Neuron (in vitro differentiated cells): ENCODE measurements around the gene G6PD.
A peak's percentile ranks its signal among the peaks of the same experiment; 100 is the strongest.

Experiments
- H2AFZ ChIP-seq: one replicate; pipeline ENCODE4 v1.6.1; 2013; ENCODE audit warnings: low read depth, mild to moderate bottlenecking, inconsistent platforms, low read length, moderate library complexity
- H3K27me3 ChIP-seq: one replicate; pipeline ENCODE4 v1.6.1; 2013; ENCODE audit warnings: low read length; ENCODE audit not compliant: insufficient read depth
- H3K36me3 ChIP-seq: one replicate; pipeline ENCODE4 v1.6.1; 2013; ENCODE audit warnings: low read length; ENCODE audit not compliant: insufficient read depth
- H3K4me1 ChIP-seq: one replicate; pipeline ENCODE4 v1.6.1; 2013; ENCODE audit warnings: low read length; ENCODE audit not compliant: insufficient read depth
- H3K4me3 ChIP-seq: 2 replicates; pipeline ENCODE4 v1.5.1; 2013; ENCODE audit warnings: mild to moderate bottlenecking, low read length, moderate library complexity
- H3K9me3 ChIP-seq: one replicate; pipeline ENCODE4 v1.6.1; 2013; ENCODE audit warnings: low read length

The G6PD gene

GRCh38 chrX:154515966-154516655 is 30.5 kb downstream of the G6PD start, which contains the start of gene FAM3A:
FAM3A (minus strand) TSS chrX:154516232; CDS start chrX:154515772, 460 bp downstream.
- H2AFZ ChIP-seq, result peak within 1 kb of the TSS; percentile 37

DNA sequence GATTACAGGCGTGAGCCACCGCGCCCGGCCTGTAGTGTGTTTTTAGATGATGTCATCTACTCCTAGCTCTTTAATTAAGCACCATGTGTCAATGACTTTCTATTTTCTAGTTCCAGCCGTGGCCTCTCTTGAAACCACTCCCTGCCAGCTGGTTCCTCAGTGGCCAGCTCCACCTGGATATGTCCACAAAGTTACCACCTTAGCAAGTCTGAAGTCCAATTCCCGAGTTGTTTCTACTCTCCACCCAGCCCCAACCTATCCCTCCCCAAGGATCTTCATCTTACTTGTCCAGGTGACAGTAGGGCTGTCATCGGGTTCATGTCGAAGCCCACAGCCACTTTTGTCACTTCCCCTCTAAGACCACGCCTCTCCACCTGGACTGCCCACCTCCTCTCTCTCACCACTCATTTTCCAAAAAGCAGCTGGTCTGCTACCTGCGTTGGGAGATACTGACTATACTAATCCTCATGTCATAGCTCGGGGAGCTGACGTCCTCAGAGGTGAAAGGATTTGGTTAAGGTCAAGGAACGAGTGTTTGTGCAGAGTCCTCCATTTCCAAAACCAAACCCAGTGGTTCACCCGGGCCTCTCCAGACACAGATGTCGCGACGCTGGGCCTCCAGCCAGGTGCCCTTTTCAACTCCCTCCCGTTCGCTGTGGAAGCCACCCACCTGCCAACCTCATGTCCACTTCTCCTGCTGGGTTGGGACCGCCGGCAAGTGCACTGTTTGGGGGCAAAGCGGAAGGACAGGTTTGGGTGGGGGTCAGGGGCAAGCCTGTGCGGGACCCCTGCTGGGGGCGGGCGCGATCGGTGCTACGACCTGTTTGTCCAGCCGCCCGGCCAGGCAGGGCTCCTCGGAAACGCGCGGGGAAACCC is 31.3 kb downstream of the G6PD start:
- no peaks in the 10 kb centered on the region for H3K27me3 ChIP-seq
- H2AFZ ChIP-seq, result no peak overlapping the region
- H3K4me1 ChIP-seq, result peaks cover 15% of the 10 kb centered on the region
- H3K9me3 ChIP-seq, result no peaks in the 10 kb centered on the region
- H3K4me3 ChIP-seq, result peak overlapping the region; percentile 55
- H3K36me3 ChIP-seq, result no peaks in the 10 kb centered on the region

More at GRCh38 chrX:154515966-154516655, 30.5 kb downstream of the G6PD start, which contains the start of gene FAM3A:
- Histone ChIP-seq H3K36me3 (no peaks in the 10 kb centered on the region), H3K27me3 (no peaks in the 10 kb centered on the region), H3K9me3 (no peaks in the 10 kb centered on the region), H3K4me1 (peaks cover 15% of the 10 kb centered on the region), H3K4me3 (peak within 1 kb of the TSS; percentile 55)

- H2AFZ ChIP-seq, result no peak overlapping the region
Observed at GRCh38 chrX:154513716-154514115, 32.9 kb downstream of the G6PD start.

DNA sequence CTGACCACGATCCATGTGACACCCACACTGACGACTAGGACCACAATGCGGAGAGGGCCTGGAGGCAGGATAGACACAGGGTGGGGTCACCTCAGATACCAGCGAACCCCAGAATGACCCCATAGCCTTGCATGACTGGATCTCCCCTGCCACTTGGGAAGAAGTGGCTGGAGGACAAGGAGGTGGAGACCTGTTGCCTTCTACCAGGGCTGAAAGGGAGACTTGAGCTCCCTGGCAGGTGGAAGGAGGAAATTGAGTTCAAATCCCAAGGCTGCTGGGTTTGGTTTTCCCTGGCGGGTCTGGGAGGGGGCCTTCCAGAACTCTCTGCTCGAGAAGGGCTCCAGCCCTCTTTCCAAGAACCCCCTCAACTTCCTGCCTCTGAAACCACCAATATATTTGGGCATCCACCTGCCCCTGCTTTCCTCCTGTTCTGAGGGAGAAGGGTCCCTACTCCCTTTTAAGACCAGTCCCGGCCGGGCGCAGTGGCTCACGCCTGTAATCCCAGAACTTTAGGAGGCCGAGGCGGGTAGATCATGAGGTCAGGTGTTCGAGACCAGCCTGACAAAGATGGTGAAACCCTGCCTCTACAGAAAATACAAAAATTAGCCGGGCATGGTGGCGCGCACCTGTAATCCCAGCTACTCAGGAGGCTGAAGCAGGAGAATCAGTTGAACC is 33.6 kb downstream of the G6PD start:
- peaks cover 7% of the 10 kb centered on the region for H3K9me3 ChIP-seq
- no peaks in the 10 kb centered on the region for H3K36me3 ChIP-seq
- peaks cover 14% of the 10 kb centered on the region for H3K4me1 ChIP-seq
- H3K4me3 ChIP-seq, result no peak overlapping the region
- no peak overlapping the region for H2AFZ ChIP-seq
- H3K27me3 ChIP-seq, result no peaks in the 10 kb centered on the region

More at GRCh38 chrX:154513716-154514115, 32.9 kb downstream of the G6PD start:
- Histone ChIP-seq H3K9me3 (peaks cover 7% of the 10 kb centered on the region), H3K4me3 (no peak overlapping the region), H3K4me1 (peaks cover 15% of the 10 kb centered on the region), H3K27me3 (no peaks in the 10 kb centered on the region), H3K36me3 (no peaks in the 10 kb centered on the region)

DNA sequence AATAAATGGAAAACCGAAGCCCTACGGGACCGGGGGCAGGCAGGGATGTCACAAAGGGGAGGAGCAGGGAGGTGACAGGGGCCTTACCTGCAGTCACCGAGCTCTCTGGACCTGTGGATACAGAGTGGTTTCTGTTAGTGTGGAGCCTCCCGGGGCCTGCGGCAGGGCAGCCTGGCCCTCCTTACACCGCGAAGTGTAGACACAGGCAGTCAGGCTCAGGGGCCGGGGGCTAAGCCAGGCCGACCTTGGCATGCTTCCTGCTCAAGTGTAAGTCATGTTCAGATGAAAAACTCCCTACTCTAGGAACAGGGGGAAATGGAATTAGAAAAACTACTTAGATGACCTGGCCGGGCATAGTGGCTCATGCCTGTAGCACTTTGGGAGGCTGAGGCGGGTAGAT is 34.9 kb downstream of the G6PD start:
- Histone ChIP-seq H2AFZ (no peak overlapping the region), H3K27me3 (no peaks in the 10 kb centered on the region), H3K36me3 (peaks cover 2% of the 10 kb centered on the region), H3K9me3 (peaks cover 7% of the 10 kb centered on the region), H3K4me3 (no peak overlapping the region), H3K4me1 (peaks cover 2% of the 10 kb centered on the region)

DNA sequence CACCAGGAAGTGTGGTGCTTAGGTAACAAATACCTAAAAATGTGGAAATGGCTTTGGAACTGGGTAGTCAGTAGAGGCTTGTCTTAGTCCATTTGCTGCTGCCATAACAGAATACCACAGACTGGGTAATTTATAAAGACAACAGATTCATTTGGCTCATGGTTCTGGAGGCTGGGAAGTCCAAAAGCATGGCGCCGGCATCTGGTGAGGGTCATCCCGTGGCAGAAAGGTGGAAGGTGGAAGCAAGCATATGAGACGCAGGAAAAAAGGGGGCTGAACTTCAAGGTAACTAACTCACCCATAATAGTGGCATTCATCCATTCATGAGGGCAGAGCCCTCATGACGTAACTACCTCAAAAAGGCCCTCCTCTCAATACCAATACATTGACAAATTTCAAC is 37.2 kb downstream of the G6PD start:
- Histone ChIP-seq H3K4me3 (no peak overlapping the region), H3K36me3 (peaks cover 3% of the 10 kb centered on the region), H3K27me3 (no peaks in the 10 kb centered on the region), H3K9me3 (peaks cover 7% of the 10 kb centered on the region), H2AFZ (no peak overlapping the region), H3K4me1 (no peaks in the 10 kb centered on the region)

GRCh38 chrX:154508384-154508745 is 38.3 kb downstream of the G6PD start:
- Histone ChIP-seq H3K27me3 (no peaks in the 10 kb centered on the region), H3K4me1 (no peaks in the 10 kb centered on the region), H3K4me3 (no peak overlapping the region), H2AFZ (no peak overlapping the region), H3K9me3 (peaks cover 7% of the 10 kb centered on the region), H3K36me3 (peaks cover 3% of the 10 kb centered on the region)

- Histone ChIP-seq H3K27me3 (no peaks in the 10 kb centered on the region), H3K9me3 (peaks cover 7% of the 10 kb centered on the region), H3K4me1 (no peaks in the 10 kb centered on the region), H3K4me3 (no peak overlapping the region), H2AFZ (no peak overlapping the region), H3K36me3 (peaks cover 3% of the 10 kb centered on the region)
Observed at GRCh38 chrX:154507673-154508383, 38.8 kb downstream of the G6PD start.

DNA sequence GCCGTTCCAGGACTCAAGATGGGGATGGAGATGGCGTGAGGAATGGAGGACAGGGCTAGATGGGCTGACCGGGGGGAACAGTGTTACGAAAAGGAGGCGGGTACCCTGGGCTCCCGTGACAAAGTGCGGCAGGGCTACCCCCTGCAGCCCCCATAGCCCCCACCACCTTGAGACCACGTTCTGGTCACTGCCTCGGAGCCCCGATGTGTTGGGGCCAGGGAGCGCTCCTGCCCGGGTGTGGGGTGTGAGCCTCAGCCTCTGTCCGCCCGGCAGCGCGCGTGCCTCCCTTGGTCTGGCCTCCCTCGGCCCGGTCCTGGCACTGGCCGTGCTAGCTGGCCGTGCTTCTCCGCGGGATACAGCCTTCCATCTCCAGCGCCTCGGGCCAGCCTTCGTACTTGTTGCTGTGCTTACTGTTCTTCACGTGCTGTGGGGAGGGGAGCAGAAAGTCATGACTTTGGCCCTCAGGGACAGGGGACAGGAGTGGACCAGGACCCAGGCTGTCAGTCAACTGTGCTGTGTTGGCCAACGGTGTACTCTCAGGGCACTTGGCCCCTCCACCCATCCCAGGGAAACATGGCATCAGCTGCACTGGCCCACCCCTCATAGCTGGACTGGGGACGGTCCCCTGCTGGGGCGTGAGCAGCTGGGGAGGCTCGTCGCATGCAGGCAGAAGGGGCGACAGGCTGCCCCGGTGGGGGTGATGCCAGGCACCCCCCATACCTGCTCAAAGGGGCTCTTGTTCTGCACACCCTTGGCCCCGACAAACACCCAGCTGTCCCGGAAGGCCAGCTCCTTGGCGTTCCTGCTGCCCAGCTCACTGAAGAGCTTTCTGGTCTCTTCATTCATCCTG is 39.9 kb downstream of the G6PD start:
- no peaks in the 10 kb centered on the region for H3K27me3 ChIP-seq
- peaks cover 3% of the 10 kb centered on the region for H3K36me3 ChIP-seq
- H3K4me3 ChIP-seq, result no peak overlapping the region
- no peak overlapping the region for H2AFZ ChIP-seq
- H3K9me3 ChIP-seq, result peaks cover 7% of the 10 kb centered on the region
- H3K4me1 ChIP-seq, result no peaks in the 10 kb centered on the region

DNA sequence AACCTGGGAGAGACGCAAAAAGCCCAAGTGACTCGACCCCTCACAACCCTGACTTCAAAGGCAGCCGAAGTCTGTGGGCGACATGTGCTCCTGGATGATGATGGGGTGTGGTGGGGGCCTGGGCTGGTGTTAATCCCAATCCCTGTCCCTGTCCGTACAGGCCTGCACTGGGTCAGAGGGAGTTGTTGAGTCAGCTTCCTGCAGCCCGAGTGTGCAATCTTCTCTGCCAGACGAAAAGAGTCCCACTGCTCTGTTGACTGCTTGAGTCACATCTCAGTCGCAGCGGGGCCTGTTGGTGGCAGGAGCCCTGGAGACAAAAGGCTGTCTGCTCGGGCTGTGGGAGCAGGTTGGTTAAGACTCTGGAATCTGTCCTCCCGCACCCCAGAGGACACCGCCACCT is 40.9 kb downstream of the G6PD start:
- Histone ChIP-seq H3K4me1 (no peaks in the 10 kb centered on the region), H3K9me3 (peaks cover 7% of the 10 kb centered on the region), H3K27me3 (no peaks in the 10 kb centered on the region), H2AFZ (no peak overlapping the region), H3K4me3 (no peak overlapping the region), H3K36me3 (peaks cover 3% of the 10 kb centered on the region)

DNA sequence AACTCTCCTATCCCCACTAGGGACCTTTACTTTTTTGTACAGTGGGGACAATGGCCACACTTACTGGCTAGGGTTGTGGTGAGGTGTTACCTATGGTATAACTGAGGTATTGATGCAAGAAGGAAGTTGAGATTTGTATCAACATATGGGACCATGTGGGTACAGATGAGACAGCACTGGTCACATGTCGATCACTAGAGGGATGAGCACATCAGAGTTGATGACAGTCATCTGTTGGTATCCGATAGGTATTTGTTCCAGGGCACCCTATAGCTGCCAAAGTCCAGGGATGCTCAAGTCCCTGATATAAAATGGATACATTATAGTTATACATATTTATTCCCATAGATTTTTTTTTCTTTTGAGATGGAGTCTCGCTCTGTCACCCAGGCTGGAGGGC is 43.7 kb downstream of the G6PD start:
- Histone ChIP-seq H3K4me3 (no peak overlapping the region), H3K9me3 (no peaks in the 10 kb centered on the region), H3K27me3 (no peaks in the 10 kb centered on the region), H2AFZ (no peak overlapping the region), H3K4me1 (no peaks in the 10 kb centered on the region), H3K36me3 (peaks cover 3% of the 10 kb centered on the region)

DNA sequence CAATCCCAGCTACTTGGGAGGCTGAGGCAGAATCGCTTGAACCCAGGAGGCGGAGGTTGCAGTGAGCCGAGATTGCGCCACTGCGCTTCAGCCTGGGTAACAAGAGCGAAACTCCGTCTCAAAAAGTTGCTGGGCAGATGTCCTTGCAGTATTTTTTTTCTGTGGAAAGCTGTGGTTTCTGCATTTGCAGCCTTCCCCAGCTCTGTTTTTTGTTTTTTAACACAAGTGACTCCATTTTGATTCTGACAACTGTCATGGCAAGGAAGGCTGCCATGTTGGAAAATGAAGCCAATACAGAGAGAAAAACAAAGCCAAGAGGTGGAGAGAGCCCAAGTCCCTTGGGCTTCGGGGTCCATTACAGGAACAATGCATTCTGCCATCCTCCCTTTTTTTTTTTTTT is 44.5 kb downstream of the G6PD start:
- Histone ChIP-seq H3K4me3 (no peak overlapping the region), H3K27me3 (no peaks in the 10 kb centered on the region), H3K4me1 (no peaks in the 10 kb centered on the region), H2AFZ (no peak overlapping the region), H3K36me3 (peaks cover 3% of the 10 kb centered on the region), H3K9me3 (no peaks in the 10 kb centered on the region)
